Measurements from ENCODE around the gene TUB. TPM values are rescaled to one million over a fixed set of nuclear protein-coding genes. Genes with fewer than 3 reads are reported as not detected.

Gene TUB
- polyA plus RNA-seq, 1 donor (not counting 4 experiments of a cell fraction or from before 2014, with no cell fraction given) = 0.84 TPM

- FAIRE-seq (no peak), DNase-seq (ENCODE audit: low read depth, low spot score) (no peak)
- Histone ChIP-seq H3K9me3 (ENCODE audit: control insufficient read depth, low read depth, low read length) (no peaks in the 10 kb centered on the region), H3K79me2 (ENCODE audit: control insufficient read depth, insufficient read depth, low read length) (no peaks in the 10 kb centered on the region), H3K9ac (ENCODE audit: control insufficient read depth, extremely low read depth, insufficient read depth, low read length) (no peak overlapping the region), H3K36me3 (ENCODE audit: control insufficient read depth in 2 of 2, extremely low read depth in 1 of 2, insufficient read depth in 2 of 2, low read length in 2 of 2) (no peaks in the 10 kb centered on the region), H3K9me1 (ENCODE audit: control insufficient read depth, extremely low read depth, insufficient read depth, low read length) (no peaks in the 10 kb centered on the region), H3K27ac (ENCODE audit: control insufficient read depth, insufficient read depth, low read length) (no peak overlapping the region), H3K4me1 (ENCODE audit: control insufficient read depth, extremely low read depth, insufficient read depth, low read length) (peaks cover 2% of the 10 kb centered on the region), H4K20me1 (ENCODE audit: control insufficient read depth, extremely low read depth, insufficient read depth, low read length) (no peaks in the 10 kb centered on the region), H2AFZ (ENCODE audit: control insufficient read depth, low read length) (no peak overlapping the region), H3K4me2 (ENCODE audit: control insufficient read depth, extremely low read depth, insufficient read depth, low read depth, low read length) (no peak overlapping the region), H3K27me3 (ENCODE audit: control insufficient read depth, extremely low read depth, insufficient read depth, low read length) (peaks cover 9% of the 10 kb centered on the region), H3K4me3 (ENCODE audit: control insufficient read depth in 2 of 3, extremely low read depth in 1 of 3, insufficient read depth in 2 of 3, low read depth in 1 of 3, low read length in 3 of 3) (no peak overlapping the region)
- no peak for TF ChIP-seq EZH2 (IDR thresholded peaks at IDR 0.05; ENCODE audit: low read length)
- no peak for TF ChIP-seq CTCF (optimal IDR thresholded peaks at IDR 0.05 in 1 of 3, IDR thresholded peaks at IDR 0.05 in 1 of 3, conservative IDR thresholded peaks at IDR 0.05 in 1 of 3; ENCODE audit: extremely low read depth in 1 of 3, insufficient read depth in 2 of 3, low read length in 3 of 3)
- dilution Hi-C loops (cut with MboI; ENCODE audit: extremely low pct_ligation_motif_present, low sequenced_read_pairs) = no loop called here
Measured at GRCh38 chr11:8034604-8035190, 46.3 kb upstream of the TUB start.

GRCh38 chr11:8035200-8035855 lies 45.7 kb upstream of the TUB start:
- no peaks in the 10 kb centered on the region for H3K9me1 ChIP-seq (ENCODE audit: control insufficient read depth, extremely low read depth, insufficient read depth, low read length)
- DNase-seq (ENCODE audit: low read depth, low spot score) = no peak
- H3K4me1 ChIP-seq (ENCODE audit: control insufficient read depth, extremely low read depth, insufficient read depth, low read length) = peaks cover 2% of the 10 kb centered on the region
- no peak for TF ChIP-seq EZH2 (IDR thresholded peaks at IDR 0.05; ENCODE audit: low read length)
- TF ChIP-seq CTCF (optimal IDR thresholded peaks at IDR 0.05 in 1 of 3, IDR thresholded peaks at IDR 0.05 in 1 of 3, conservative IDR thresholded peaks at IDR 0.05 in 1 of 3; ENCODE audit: extremely low read depth in 1 of 3, insufficient read depth in 2 of 3, low read length in 3 of 3) = no peak
- dilution Hi-C loops (cut with MboI; ENCODE audit: extremely low pct_ligation_motif_present, low sequenced_read_pairs) = no loop called here
- H3K36me3 ChIP-seq (ENCODE audit: control insufficient read depth in 2 of 2, extremely low read depth in 1 of 2, insufficient read depth in 2 of 2, low read length in 2 of 2) = no peaks in the 10 kb centered on the region
- H3K27me3 ChIP-seq (ENCODE audit: control insufficient read depth, extremely low read depth, insufficient read depth, low read length) = peaks cover 9% of the 10 kb centered on the region
- no peak overlapping the region for H3K4me3 ChIP-seq (ENCODE audit: control insufficient read depth in 2 of 3, extremely low read depth in 1 of 3, insufficient read depth in 2 of 3, low read depth in 1 of 3, low read length in 3 of 3)
- H3K79me2 ChIP-seq (ENCODE audit: control insufficient read depth, insufficient read depth, low read length) = no peaks in the 10 kb centered on the region
- H2AFZ ChIP-seq (ENCODE audit: control insufficient read depth, low read length) = no peak overlapping the region
- FAIRE-seq = no peak
- no peak overlapping the region for H3K4me2 ChIP-seq (ENCODE audit: control insufficient read depth, extremely low read depth, insufficient read depth, low read depth, low read length)
- no peaks in the 10 kb centered on the region for H3K9me3 ChIP-seq (ENCODE audit: control insufficient read depth, low read depth, low read length)
- no peak overlapping the region for H3K9ac ChIP-seq (ENCODE audit: control insufficient read depth, extremely low read depth, insufficient read depth, low read length)
- H4K20me1 ChIP-seq (ENCODE audit: control insufficient read depth, extremely low read depth, insufficient read depth, low read length) = no peaks in the 10 kb centered on the region
- no peak overlapping the region for H3K27ac ChIP-seq (ENCODE audit: control insufficient read depth, insufficient read depth, low read length)

All from keratinocyte (primary cell).